Activated CD4-positive, alpha-beta T cell treated with anti-CD3 and anti-CD28 coated beads, Interleukin-10, Interleukin-2, amounts not matched to agents 100 ng/mL and 50 ng/mL, durations not matched to agents 16 hours and 8 hours (primary cell): ENCODE measurements around the gene ADAMTS19.
"Not testable (repeated sequence)": the region's sequence is repeated elsewhere in the genome, so short reads cannot be mapped to it uniquely, and the experiment has no call there.

Experiments used
- DNase-seq: peaks from one replicate; pipeline ENCODE4 v3.0.0-alpha.2; 2020

Gene ADAMTS19

DNA sequence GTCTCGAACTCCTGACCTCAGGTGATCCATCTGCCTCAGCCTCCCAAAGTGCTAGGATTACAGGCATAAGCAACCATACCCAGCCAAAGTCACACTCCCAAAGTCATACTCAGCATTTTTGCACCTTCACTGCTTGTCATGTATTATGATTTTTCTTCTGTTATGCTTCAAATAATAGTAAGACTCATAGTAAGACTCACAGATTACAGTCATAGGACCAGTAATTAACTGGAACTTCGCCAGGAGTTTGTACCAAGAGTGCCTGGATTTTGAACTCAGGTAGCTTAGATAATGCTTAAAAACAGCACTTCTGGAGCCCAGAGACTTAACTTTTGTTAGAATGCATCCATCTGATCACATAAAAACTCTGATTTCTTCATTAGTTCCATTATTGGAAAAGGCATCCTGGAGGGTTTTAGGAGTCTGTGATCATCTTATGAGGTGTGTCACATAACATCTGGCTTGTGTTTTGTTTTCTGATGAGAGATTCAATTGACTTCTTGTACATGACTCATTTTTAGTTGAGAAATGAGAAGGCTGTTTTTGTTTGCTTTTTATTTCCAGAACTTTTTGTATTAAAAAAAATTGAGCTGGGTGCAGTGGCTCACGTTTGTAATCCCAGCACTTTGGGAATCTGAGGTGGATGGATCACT lies 131.5 kb downstream of the ADAMTS19 start:
- DNase-seq = no peak

DNA sequence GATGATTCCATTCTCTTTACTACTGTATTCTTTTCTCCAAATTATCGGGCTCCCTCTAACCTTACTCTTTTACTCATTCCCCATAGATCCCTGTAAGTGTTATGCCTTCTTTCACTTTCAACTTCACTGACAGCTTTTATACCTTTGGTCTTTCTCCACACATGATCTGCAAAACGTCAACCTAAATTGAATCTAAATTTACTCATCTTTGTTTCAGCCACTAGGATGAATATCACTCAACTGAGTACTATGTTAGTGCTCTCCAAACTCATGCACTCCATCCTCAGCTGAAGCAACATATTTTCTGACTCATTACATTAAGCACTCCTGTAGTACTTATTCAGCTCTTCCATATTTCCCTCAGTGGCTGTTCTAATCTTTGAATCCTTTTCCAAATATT lies 133.4 kb downstream of the ADAMTS19 start:
- DNase-seq = no peak

DNA sequence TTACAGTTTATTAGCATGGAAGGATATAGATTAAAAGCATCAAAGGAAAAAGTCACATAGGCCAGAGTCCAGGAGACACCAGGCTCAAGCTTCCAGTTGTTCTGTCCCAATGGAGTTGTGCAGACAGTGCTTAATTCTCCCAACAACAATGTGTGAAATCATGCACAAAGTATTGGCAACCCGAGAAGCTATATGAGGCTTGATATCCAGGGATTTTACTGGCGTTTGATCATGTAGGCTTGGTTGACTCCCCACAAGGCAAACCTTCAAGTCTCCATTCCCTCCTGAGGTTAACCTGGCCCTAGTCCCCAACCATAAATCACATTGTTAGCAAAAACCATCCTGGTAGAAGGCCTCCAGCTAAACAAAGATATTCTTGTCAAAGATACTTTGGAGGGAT lies 141.5 kb downstream of the ADAMTS19 start:
- DNase-seq = no peak

DNA sequence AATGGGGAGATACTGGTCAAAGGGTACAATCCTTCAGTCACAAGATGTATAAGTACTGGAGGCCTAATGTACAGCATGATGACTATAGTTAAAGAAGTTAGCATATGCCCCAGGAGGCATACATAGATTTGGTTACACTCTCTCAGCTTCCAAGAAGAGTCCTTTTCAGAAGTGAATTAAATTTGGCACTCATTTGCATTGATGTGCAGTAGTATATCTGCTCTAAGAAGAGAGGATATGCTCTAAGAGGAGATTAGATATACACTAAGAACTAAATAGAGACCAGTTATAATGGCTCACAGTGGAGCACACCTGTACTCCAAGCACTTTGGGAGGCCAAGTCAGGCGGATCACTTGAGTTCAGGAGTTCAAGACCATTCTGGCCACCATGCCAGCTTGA lies 148.3 kb downstream of the ADAMTS19 start:
- no peak for DNase-seq

DNA sequence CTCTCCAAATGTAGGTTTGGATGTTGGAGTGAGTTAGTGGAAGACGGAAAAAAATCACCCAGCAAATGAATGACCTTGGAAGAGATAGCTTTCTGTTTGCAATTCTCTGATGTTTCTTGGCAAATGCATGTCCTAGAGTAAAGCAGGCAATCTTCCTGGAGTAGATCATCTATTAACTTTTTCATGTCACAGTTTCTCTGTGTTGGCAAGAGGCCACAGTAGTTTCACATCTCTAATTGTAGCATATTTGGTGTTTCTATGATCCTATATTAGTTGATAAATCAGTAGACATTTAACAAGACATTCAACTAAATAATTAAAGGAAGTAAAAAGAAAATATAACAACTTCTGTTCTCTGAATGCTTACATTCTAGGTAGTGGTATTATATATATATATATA lies 149.6 kb downstream of the ADAMTS19 start:
- no peak for DNase-seq

DNA sequence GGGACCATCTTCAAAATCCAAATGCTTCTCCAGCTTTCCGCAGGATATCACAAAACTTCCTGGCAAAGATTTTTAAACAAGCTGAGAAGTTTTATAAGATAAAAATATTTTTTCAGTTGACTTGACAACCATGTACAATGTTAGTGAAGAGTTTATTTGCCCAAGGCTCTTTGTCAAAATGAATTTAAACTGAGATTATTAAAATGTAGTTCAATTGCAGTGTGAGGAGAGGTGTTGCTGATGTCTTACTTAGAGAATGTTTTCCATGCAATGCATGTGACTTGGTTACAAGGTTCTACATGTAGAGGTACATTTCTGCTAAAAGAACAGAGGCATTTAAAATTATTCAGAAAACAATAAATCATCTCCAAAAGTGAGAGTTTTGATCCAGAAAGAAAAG lies 156.4 kb downstream of the ADAMTS19 start:
- no peak for DNase-seq

DNA sequence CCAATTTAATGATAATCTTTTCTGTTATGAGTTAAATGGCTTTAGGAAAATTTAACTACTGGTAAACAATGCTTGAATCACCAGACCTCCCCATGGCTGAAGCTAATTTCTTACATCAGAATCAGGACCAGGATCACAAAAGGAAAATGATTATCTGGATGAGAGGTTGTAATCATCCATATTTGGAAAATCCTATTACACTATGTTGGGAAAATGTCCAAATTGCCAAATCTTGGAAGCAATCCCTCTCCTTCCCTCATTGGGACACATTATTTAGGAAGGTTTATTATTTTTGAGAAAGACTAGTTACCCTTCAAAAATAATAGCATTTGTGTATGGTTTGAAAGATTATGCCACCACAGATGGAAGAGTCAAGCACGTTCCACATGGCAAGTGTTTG lies 157.1 kb downstream of the ADAMTS19 start:
- no peak for DNase-seq

DNA sequence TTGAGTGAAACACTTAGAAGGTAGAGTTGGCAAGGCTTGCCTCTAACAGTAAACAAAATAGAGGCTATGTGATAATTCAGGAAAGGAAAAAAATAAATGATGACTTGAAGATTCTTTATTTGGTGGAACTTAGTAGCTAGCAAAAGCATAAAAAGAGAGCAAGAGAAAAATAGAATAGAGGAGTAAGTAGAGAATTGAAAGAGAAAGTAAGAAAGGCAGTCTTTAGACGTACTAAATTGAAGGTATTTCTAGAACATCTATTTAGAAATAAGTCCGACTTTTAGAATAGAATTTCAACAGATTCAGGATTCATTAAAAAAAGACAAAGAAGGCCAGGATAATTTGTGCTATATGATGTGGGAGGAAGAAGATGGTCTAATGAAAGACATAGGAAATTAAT lies 159.7 kb downstream of the ADAMTS19 start:
- no peak for DNase-seq

DNA sequence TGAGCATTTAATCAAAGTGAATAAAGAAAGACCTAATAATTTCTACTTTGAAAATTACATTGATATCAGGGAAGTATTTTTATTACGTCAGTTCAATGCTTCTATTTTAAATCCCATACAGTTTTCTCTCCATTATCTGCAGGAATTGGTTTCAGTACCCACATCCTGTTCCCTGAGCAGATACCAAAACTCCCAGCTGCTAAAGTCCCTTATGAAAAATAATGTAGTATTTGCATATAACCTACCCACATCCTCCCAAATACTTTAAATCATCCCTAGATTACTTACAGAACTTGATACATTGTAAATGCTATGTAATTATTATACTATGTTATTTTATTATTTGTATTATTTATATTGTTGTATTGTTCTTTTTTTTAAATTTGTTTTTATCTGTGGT lies 162.4 kb downstream of the ADAMTS19 start:
- no peak for DNase-seq

DNA sequence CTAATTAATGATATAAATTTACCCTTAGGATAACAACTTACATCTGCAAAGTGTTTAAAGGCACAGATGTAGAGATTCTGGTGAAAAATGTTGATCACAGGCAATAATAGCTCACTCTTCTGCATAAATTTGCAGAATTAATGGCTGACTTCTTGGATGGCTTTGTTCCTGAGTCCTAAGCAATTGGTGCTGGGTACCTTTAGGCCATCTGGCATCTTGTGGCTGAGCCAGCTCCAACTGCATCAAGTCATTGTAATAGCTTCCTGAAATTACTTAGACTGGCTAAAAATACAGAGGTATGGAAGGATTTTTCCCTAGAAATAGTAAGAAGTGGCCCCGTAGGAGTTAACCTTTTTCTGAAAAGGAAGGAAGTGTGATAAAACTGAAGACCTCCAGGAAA lies 169.5 kb downstream of the ADAMTS19 start:
- no peak for DNase-seq

DNA sequence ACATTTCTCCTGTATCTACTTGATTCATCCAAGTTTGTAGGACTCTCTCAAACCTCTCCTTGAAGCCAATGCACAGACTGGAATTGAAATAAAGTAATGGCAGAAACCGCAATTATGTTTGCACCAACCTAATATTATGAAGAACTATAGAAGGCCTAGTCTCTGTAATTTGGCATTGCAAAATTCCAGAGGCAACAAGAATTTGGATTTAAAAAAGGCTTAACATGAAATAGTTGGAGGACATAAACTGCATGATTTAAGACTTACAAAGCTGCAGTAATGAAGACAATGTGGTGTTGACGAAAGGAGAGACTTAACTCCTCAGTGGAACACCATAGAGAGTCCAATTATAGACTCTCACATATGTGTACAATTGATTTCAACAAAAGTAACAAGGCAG lies 170.0 kb downstream of the ADAMTS19 start:
- no peak for DNase-seq

DNA sequence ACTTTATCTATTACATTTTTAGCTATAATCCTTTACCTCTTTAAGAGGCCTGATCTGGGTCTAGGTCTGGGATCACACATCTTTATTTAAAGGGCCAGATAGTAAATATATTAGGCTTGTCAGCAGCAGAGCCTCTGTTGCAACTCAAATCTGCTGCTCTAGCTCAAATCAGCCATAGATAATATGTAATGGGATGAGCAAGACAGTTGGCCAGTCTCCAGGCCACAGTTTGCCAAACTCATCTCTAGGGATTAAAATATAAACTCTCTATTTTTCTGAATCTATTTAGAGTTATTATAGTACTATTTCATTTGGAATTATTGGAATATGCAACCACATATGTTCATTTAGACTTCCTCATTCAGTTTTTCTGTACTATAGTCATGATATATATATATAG lies 171.9 kb downstream of the ADAMTS19 start:
- DNase-seq = no peak

DNA sequence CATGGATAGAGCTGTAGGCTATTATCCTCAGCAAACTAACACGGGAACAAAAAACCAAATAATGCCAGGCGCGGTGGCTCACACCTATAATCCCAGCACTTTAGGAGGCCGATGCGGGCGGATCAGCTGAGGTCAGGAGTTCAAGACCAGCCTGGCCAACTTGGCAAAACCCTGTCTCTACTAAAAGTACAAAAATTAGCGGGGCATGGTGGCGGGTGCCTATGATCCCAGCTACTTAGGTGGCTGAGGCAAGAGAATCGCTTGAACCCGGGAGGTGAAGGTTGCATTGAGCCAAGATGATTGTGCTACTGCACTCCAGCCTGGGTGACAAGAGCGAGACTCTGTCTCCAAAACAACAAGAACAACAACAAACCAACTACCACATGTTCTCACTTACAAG lies 177.4 kb downstream of the ADAMTS19 start:
- not testable (repeated sequence) for DNase-seq

DNA sequence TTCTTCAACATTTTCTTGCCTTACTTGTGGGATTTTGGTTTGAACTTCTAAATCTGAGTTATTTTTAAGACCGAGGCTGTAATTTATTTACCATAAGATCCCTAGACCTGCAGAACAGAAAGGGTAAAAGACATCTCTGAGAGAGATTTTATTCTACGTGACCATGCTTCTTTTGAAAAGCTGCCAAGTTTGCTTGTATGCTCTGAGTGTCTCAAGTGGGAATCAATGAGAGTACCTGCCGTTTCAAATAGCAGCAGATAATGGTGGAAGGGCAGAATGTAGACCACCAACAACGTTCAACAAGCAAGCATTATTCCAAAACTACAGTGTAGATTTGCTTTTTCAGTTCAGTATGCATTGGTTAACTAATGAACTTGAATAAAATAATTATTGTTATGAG lies 179.2 kb downstream of the ADAMTS19 start:
- no peak for DNase-seq

DNA sequence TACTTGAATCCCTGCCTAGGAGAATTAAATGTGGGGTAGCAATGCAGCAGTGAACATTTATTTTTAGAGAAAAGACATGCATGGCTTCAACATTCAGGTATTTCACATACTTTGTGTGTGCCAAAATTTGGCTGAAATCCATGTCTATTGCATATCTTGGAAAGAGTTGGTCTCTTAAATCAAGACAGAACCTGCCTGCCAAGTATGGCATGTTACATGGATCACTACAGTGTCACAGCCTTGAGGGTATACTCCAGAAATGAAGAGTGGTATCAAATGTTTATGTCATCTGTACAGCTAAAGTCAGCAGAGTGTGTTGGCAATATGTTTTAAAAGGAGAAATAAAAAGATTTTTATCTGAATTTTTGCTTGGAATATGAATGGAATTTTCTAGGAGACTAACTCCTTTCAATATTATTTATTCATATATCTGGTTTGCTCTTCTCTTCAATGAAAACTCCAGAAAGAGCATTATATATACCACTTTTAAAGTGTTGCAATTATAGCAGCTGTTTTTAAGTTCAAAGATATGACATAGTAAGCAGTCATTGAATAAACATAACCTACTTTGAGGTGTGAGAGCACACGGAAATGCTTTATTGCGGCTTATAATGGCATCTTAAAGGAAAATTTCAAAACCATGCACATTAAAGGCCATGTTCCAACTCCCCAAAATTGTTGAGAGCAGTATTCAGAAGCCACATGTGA lies 192.4 kb downstream of the ADAMTS19 start:
- DNase-seq = no peak

DNA sequence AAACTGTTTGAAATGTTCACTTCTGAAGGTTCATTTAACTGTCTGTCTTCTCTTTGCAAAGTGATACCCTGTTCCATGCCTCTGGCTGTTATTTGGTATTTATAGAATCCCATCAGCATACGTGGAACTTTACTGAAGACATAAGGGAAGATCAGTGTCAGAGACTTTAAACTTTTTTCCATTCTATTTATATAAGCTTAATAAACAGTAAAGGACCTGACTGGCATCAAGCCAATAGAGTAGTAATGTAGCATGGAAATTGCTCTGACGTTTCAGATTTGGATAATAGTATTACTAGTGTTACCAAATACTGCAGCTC lies 192.9 kb downstream of the ADAMTS19 start:
- DNase-seq = no peak

DNA sequence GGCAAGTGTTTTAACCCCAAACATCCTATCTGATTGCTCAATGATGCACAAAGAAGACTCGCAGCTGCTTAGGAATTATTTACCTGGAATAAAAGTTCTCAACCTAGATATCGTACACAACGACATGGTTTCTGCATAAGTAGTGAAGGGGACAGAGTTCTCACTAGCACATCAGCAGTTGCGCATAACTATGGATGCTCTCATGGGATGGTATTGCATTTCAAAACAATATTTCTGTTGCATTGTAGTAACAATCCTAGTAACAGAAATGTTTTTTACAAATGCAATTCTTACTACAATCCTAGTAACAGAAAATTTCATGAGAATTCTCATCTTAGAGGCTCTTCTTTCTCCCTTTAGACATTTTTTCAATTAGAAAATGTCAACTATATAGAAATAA lies 193.3 kb downstream of the ADAMTS19 start:
- DNase-seq = no peak

DNA sequence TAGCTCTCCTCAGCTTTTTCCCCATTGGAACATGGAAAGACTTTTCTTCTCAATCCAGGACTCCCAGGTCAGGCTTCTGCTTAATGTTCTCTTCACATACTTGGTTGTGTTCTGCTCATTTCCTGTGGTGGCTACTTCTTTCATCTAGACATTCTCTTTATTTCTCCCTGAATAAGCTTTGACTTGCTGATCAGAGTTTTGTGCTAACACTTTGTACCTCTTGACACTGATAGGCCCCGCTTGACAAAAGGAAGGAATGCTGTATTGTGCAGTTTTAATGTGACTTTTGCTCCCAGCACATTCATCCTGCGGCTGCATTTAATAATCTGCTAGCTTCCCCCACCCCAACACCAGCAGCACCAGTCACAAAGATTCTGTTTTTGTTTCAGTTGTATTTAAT lies 196.9 kb downstream of the ADAMTS19 start:
- DNase-seq = no peak

DNA sequence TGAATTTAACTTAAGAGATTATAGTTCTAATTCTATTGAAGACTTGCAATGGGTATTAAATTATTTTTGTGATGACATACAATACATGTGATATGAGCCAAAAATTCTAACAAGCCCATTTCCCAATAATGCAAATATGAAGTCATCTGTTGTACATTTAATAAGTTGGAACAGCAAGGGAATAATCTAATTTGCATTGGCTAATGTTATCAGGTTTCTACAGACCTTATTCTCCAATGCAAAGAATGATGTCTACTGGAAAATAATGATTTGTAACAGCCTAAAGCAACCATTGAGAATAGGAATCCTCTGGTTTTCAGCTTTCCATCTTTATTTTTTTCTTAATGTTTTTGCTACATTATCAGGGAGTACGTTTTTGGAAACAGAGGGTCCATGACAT lies 198.7 kb downstream of the ADAMTS19 start:
- DNase-seq = no peak

DNA sequence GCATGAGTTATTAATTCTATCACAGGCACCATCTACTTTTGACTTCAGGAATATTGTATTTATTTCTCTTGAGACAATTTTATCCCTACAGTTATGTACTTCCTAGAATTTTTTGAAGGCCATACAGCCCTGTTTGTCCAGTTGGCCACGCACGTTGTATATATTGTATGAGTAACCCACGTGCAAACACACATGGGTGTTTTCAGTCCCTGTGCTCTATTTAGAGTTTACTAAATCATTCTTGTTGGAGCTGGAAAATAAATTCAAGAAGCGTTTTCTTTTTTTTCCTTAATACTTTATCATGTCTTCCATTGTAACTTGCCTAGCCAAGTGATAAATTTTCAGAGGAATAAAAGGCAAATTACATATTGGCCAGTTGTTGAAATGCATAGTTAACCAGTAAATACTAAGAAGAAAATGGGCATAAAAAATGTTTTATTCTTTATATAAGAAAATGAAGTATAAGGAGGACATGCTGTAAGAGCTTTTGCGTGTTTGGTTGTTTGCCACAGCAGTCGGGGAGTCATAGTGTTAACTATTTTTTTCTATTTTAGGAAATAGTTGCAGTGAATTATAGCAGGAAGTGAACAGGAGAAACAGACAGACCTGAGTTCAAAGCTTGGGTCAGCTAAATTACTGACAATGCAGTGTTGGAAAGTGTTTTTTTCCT lies 201.4 kb downstream of the ADAMTS19 start:
- DNase-seq = no peak

DNA sequence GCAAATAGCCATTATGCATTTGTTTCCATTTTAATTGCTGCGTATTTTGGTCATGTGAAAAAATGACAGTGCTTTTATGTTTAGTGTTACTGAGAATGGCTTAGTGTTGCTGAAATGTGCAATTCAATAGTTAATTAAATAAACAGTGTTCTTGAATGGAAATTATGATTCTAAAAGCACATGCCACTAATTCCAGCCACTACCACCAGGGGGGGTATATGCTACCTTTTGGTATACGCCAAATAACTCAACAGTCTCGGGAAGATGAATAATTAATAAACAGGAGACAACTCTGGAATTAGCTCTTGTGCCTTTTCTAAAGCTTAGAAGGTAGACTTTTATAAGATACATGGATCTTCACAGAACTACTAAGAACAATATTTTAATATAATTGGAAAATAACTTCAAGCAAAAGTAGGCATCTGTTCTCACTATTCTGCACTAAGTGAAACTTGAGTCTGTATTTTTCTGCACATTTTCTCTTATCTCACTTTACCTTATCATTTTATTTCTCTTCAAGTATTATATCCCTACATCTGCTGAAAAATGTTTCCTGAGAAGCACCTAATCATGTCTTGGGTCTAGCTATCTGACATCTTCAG lies 204.3 kb downstream of the ADAMTS19 start:
- peak; percentile 39 for DNase-seq

DNA sequence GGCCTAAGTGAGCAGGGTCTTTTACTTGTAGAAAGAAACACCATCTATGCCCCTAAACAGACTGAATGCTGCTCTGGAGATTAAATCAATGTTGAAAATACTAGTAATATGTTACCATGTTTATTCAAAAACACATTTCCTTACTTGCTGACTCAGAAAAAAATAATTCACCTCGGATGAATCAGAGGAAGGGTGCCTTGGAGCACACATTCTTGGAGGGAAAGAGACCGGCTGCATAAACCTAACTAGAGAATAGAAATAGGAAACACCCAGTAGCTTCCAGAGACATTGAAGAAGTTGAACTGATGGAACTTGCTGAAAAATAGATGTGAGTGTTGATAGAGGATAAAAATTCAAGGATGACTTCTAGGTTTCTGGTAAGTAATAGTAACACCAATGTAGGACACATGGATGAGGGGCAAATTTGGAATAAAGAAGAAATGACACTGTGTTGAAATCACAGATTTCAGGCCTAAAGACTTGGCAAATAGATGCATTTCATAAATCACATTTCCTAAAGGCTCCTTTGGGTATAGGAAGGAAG lies 210.9 kb downstream of the ADAMTS19 start:
- DNase-seq = no peak

DNA sequence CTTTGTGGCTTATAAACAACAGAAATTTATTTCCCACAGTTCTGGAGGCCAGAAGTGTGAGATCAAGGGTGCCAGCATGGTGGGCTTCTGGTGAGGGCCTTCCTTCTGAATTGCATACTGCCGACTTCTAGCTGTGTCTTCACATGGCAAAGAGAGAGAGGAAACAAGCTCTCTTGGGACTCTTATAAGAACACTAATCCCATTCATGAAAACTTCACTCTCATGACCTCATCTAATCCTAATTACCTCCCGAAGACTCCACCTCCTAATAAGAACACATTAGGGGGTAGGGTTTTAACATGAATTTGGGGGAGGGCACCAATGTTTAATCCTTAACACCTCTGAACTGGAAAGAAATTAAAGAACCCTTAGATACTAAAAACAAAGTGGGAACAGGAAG lies 211.9 kb downstream of the ADAMTS19 start:
- no peak for DNase-seq

DNA sequence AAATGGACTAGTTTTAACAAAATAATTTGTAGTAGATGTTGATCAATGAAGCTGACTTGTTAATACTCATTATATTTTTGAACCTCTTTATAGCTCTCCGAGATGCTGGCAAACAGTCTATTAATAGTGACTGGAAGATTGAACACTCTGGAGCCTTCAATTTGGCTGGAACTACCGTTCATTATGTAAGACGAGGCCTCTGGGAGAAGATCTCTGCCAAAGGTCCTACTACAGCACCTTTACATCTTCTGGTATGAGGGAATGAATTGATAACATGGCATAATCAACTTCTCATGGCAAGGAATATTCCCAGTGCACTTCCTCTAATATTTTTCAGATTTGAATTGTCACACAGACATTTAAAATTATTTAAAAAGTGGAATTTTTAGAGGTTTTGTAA lies 219.6 kb downstream of the ADAMTS19 start:
- DNase-seq = no peak
